Muscle of back (tissue), 11 donors: ENCODE measurements around the gene MILR1. TPM values are rescaled to one million over a fixed set of nuclear protein-coding genes. Genes with fewer than 3 reads are reported as not detected.
"Not testable (repeated sequence)": the region's sequence is repeated elsewhere in the genome, so short reads cannot be mapped to it uniquely, and the experiment has no call there.

ENCODE experiments used
- DNase-seq, 3 donors: peaks; one replicate each; pipeline versions ENCODE4 v3.0.0 to v3.0.0-alpha.2; 2013
- polyA plus RNA-seq, 10 donors: library from polyadenylated mRNA; unstranded; fragments of 120-200 nt; gene quantifications; one replicate each; pipeline ENCODE4 v1.2.1, GENCODE V29; 2013; ENCODE audit not compliant: insufficient read length in 10 of 10

Gene MILR1
- polyA plus RNA-seq, 10 donors, result 3.1 to 8.6 (median 3.7) TPM

- DNase-seq, result not testable (repeated sequence)
These were observed 17.9 kb downstream of the MILR1 start for GRCh38 chr17:64466834-64467233.

GRCh38 chr17:64470625-64471024 lies 21.7 kb downstream of the MILR1 start:
- no peak for DNase-seq

- no peak for DNase-seq
These were observed 22.5 kb downstream of the MILR1 start for GRCh38 chr17:64471440-64471839.

- DNase-seq, result no peak
These were observed 23.6 kb downstream of the MILR1 start for GRCh38 chr17:64472564-64472963.

GRCh38 chr17:64477849-64478248 lies 28.9 kb downstream of the MILR1 start:
- no peak for DNase-seq

- no peak for DNase-seq
These were observed 32.0 kb downstream of the MILR1 start for GRCh38 chr17:64480951-64481350.

GRCh38 chr17:64484380-64484779 lies 35.5 kb downstream of the MILR1 start:
- DNase-seq, result no peak

GRCh38 chr17:64488301-64488700 lies 39.4 kb downstream of the MILR1 start:
- DNase-seq, result no peak

- no peak for DNase-seq
These were observed 42.3 kb downstream of the MILR1 start for GRCh38 chr17:64491034-64491860.

GRCh38 chr17:64491994-64492393 lies 43.1 kb downstream of the MILR1 start:
- peak in 1 of 3 donors; percentile 41 for DNase-seq

- DNase-seq, result no peak
These were observed 43.7 kb downstream of the MILR1 start for GRCh38 chr17:64492481-64493109.

GRCh38 chr17:64494121-64494520 lies 45.2 kb downstream of the MILR1 start:
- no peak for DNase-seq

GRCh38 chr17:64495300-64495699 lies 46.4 kb downstream of the MILR1 start:
- DNase-seq, result not testable (repeated sequence)

- DNase-seq, result no peak
These were observed 47.5 kb downstream of the MILR1 start for GRCh38 chr17:64496348-64496785.

GRCh38 chr17:64496786-64497564 lies 48.1 kb downstream of the MILR1 start, which contains the start of gene POLG2:
TSS of gene POLG2 (minus strand) at chr17:64497054. CDS start at chr17:64496968, 86 bp downstream.
- DNase-seq, result peak; percentile 90 to 97 (median 94)

- no peak for DNase-seq
These were observed 48.7 kb downstream of the MILR1 start for GRCh38 chr17:64497565-64498035.

GRCh38 chr17:64498308-64499203 lies 49.6 kb downstream of the MILR1 start:
- DNase-seq, result no peak

- no peak for DNase-seq
These were observed 51.0 kb downstream of the MILR1 start for GRCh38 chr17:64499805-64500486.

- DNase-seq, result no peak
These were observed 51.6 kb downstream of the MILR1 start for GRCh38 chr17:64500487-64500859.
